ENCODE measurements around the gene ERVMER34-1.

Gene ERVMER34-1

GRCh38 chr4:52712251-52713130, 38.7 kb downstream of the ERVMER34-1 start:
- TF ChIP-seq CTCF (conservative IDR thresholded peaks at IDR 0.05; ENCODE audit: low read length) (no peak), EZH2phosphoT487 (IDR thresholded peaks at IDR 0.05; ENCODE audit: borderline replicate concordance) (no peak)
- Histone ChIP-seq H3K9ac (ENCODE audit: low read depth, low read length, poor library complexity, severe bottlenecking) (peak overlapping the region; percentile 86), H3K4me1 (ENCODE audit: insufficient read depth, low read length, poor library complexity, severe bottlenecking) (peaks cover 27% of the 10 kb centered on the region), H3K79me2 (ENCODE audit: insufficient read depth, low read length) (peaks cover 38% of the 10 kb centered on the region), H3K4me3 (ENCODE audit: low read length, poor library complexity, severe bottlenecking) (peak overlapping the region; percentile 75), H3K9me2 (replicated peaks; ENCODE audit: low read depth, low read length) (no peaks in the 10 kb centered on the region), H4K20me1 (ENCODE audit: insufficient read depth, low read length, poor library complexity, severe bottlenecking) (peaks cover 26% of the 10 kb centered on the region), H3K9me3 (ENCODE audit: insufficient read depth, low read depth, low read length) (no peaks in the 10 kb centered on the region), H3K36me3 (ENCODE audit: insufficient read depth, low read length) (peaks cover 20% of the 10 kb centered on the region), H2AFZ (ENCODE audit: low read length) (peak overlapping the region; percentile 96), H3K27me3 (ENCODE audit: insufficient read depth, low read length, poor library complexity, severe bottlenecking) (peaks cover 13% of the 10 kb centered on the region), H3F3A (ENCODE audit: low read depth) (no peaks in the 10 kb centered on the region; the same call in 1 of the 2 replicates), H3K4me2 (ENCODE audit: low read depth, low read length, poor library complexity, severe bottlenecking) (peak overlapping the region; percentile 99)

GRCh38 chr4:52711834-52712250, 39.4 kb downstream of the ERVMER34-1 start:
- no peak overlapping the region for H3K9ac ChIP-seq (ENCODE audit: low read depth, low read length, poor library complexity, severe bottlenecking)
- H2AFZ ChIP-seq (ENCODE audit: low read length) = peak overlapping the region; percentile 96
- no peaks in the 10 kb centered on the region for H3K9me2 ChIP-seq (replicated peaks; ENCODE audit: low read depth, low read length)
- peaks cover 20% of the 10 kb centered on the region for H3K36me3 ChIP-seq (ENCODE audit: insufficient read depth, low read length)
- no peaks in the 10 kb centered on the region for H3K9me3 ChIP-seq (ENCODE audit: insufficient read depth, low read depth, low read length)
- H3K4me2 ChIP-seq (ENCODE audit: low read depth, low read length, poor library complexity, severe bottlenecking) = peak overlapping the region; percentile 75
- peak overlapping the region; percentile 75 for H3K4me3 ChIP-seq (ENCODE audit: low read length, poor library complexity, severe bottlenecking)
- peaks cover 17% of the 10 kb centered on the region for H3K27me3 ChIP-seq (ENCODE audit: insufficient read depth, low read length, poor library complexity, severe bottlenecking)
- H3K79me2 ChIP-seq (ENCODE audit: insufficient read depth, low read length) = peaks cover 38% of the 10 kb centered on the region
- no peak for TF ChIP-seq EZH2phosphoT487 (IDR thresholded peaks at IDR 0.05; ENCODE audit: borderline replicate concordance)
- peaks cover 26% of the 10 kb centered on the region for H4K20me1 ChIP-seq (ENCODE audit: insufficient read depth, low read length, poor library complexity, severe bottlenecking)
- no peaks in the 10 kb centered on the region for H3F3A ChIP-seq (ENCODE audit: low read depth)
- peaks cover 27% of the 10 kb centered on the region for H3K4me1 ChIP-seq (ENCODE audit: insufficient read depth, low read length, poor library complexity, severe bottlenecking)

- H3K9me2 ChIP-seq (replicated peaks; ENCODE audit: low read depth, low read length) = no peaks in the 10 kb centered on the region
- no peak overlapping the region for H3K9ac ChIP-seq (ENCODE audit: low read depth, low read length, poor library complexity, severe bottlenecking)
- no peak for TF ChIP-seq EZH2phosphoT487 (IDR thresholded peaks at IDR 0.05; ENCODE audit: borderline replicate concordance)
- no peak for TF ChIP-seq CTCF (conservative IDR thresholded peaks at IDR 0.05; ENCODE audit: low read length)
- peak overlapping the region; percentile 75 for H3K4me2 ChIP-seq (ENCODE audit: low read depth, low read length, poor library complexity, severe bottlenecking)
- peaks cover 17% of the 10 kb centered on the region for H3K27me3 ChIP-seq (ENCODE audit: insufficient read depth, low read length, poor library complexity, severe bottlenecking)
- no peaks in the 10 kb centered on the region for H3F3A ChIP-seq (ENCODE audit: low read depth)
- H3K4me3 ChIP-seq (ENCODE audit: low read length, poor library complexity, severe bottlenecking) = no peak overlapping the region
- no peaks in the 10 kb centered on the region for H3K9me3 ChIP-seq (ENCODE audit: insufficient read depth, low read depth, low read length)
- H3K4me1 ChIP-seq (ENCODE audit: insufficient read depth, low read length, poor library complexity, severe bottlenecking) = peaks cover 27% of the 10 kb centered on the region
- peaks cover 20% of the 10 kb centered on the region for H3K36me3 ChIP-seq (ENCODE audit: insufficient read depth, low read length)
- H2AFZ ChIP-seq (ENCODE audit: low read length) = peak overlapping the region; percentile 96
- H3K79me2 ChIP-seq (ENCODE audit: insufficient read depth, low read length) = peaks cover 38% of the 10 kb centered on the region
- peaks cover 26% of the 10 kb centered on the region for H4K20me1 ChIP-seq (ENCODE audit: insufficient read depth, low read length, poor library complexity, severe bottlenecking)
These were observed 40.0 kb downstream of the ERVMER34-1 start for GRCh38 chr4:52711272-52711671.
